AG20443 (cell line): ENCODE measurements around the gene OR4N5.
"Not testable (repeated sequence)": the region's sequence is repeated elsewhere in the genome, so short reads cannot be mapped to it uniquely, and the experiment has no call there.

ENCODE experiments used
- DNase-seq: peaks from one replicate; pipeline ENCODE4 v3.0.0; 2012; ENCODE audit warnings: low spot score, mixed read lengths

Gene OR4N5, protein sequence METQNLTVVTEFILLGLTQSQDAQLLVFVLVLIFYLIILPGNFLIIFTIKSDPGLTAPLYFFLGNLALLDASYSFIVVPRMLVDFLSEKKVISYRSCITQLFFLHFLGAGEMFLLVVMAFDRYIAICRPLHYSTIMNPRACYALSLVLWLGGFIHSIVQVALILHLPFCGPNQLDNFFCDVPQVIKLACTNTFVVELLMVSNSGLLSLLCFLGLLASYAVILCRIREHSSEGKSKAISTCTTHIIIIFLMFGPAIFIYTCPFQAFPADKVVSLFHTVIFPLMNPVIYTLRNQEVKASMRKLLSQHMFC

DNA sequence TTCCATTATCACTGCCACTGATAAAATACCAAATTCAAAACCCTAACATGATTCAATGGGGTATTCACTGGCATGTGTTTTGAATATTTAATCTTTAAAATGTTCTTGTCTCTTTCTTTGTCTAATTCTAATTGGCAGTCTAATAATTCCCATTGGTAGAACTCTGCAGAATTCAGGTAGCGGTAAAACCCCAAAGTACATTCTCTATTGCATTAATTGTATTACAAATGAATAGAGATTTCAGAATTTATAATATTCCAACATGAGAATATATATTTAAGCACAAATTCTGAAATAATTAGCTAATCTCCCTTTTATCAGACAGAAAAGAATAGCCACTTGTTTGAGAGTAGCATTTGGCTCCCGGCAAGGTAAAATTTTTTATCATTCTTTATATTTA is at the start of gene OR4N5:
Gene OR4N5 (plus strand): TSS at position 301 of the 400 bp plus-strand sequence. CDS start 4,916 bp downstream, outside the sequence.
- DNase-seq = no peak

DNA sequence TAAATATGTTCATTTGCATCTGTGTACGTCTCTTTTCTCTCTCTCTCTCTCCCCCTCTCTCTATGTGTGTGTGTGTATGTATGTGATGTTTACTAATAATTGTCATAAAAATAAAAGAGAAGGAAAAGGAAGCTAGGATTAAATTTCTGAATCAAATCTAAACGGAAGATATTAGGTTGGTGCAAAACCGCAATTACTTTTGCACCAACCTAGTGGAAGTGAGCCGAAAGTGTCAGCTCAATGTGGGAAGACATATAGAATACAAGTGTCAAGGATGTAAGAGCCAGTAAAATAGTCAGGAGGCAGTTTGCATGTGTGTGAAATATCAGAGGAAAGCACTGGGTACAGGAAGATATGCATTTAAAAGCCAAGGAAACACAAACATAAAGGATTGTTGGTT is 46.6 kb upstream of the OR4N5 start:
- DNase-seq = no peak

DNA sequence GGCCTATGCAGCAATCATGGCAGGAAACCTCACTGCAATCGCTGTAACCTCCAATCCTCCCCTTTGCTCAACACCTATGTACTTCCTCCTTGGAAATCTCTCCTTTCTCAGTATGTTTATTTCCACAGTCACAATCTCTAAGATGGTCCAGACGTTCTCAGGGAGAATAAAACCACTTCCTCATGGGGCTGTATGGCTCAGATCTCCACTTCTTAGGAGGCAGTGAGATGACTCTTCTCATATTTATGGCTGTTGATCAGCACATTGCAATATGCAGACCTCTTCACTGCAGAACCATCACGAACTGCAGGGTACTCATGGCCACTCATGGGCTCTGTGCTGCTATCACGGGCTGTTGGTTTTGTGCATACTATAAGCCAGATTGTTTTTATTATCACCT is 45.2 kb upstream of the OR4N5 start:
- DNase-seq = no peak

DNA sequence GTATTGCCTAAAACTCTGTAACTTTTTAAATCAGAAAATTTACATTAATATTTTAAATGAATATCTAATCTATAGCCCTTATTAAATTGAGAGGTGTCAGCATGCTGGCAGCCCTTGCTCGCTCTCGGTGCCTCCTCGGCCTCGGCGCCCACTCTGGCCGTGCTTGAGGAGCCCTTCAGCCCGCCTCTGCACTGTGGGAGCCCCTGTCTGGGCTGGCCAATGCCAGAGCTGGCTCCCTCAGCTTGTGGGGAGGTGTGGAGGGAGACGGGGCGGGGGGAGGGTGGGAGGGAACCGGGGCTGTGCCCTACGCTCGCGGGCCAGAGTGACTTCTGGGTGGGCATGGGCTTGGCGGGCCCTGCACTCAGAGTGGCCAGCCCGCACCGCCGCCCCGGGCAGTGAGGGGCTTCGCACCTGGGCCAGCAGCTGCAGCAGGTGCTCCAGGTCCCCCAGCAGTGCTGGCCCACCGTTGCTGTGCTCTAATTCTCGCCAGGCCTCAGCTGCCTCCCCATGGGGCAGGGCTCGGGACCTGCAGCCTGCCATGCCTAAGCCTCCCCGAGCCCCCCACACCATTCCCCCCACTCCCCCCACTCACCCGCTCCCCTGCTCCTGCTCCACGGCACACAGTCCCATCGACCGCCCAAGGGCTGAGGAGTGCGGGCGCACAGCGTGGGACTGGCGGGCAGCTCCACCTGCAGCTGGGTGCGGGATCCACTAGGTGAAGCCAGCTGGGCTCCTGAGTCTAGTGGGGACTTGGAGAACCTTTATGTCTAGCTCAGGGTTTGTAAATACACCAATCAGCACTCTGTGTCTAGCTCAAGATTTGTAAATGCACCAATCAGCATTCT is 39.5 kb upstream of the OR4N5 start:
- not testable (repeated sequence) for DNase-seq

DNA sequence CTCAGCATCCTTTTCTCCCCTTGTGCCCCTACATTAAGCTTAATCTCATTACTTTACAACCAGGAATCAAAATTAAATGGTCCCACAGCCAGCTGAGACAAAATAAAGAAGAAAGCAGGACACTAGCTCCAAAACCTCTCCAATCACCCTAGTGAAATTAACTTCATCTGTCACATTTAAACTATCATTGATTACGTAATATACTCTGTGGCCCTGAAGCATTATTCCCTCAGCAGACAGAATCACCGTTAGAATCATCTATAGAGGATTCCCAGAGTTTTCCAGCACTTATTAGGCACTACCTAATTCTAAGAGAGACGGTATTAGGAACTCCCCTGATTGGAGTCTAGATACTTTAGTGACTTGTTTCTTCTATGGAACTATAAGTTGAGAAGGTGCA is 28.2 kb upstream of the OR4N5 start, which contains the start of gene OR4K17:
Gene OR4K17 (plus strand): TSS at position 302 of the 400 bp plus-strand sequence. CDS start 6,761 bp downstream, outside the sequence.
- DNase-seq = no peak

DNA sequence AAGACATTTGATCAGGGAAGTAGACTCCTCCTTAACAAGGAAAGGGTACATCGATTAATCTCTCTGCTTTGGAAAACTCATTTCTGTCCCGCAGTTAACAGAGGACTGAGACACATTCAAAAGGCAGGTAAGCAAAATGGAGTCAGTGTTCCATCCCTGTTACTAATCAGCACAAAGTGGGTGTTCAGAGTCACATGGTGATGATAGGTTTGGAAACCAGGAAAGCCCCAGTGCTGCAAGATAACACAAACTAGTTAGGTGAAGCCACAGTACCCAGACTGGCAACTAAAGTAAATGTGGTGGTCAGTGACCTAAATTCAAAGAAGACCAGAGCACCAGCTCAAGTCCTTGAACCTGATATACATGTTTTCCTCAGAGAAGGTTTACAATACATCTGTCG is 26.3 kb upstream of the OR4N5 start:
- DNase-seq = no peak

DNA sequence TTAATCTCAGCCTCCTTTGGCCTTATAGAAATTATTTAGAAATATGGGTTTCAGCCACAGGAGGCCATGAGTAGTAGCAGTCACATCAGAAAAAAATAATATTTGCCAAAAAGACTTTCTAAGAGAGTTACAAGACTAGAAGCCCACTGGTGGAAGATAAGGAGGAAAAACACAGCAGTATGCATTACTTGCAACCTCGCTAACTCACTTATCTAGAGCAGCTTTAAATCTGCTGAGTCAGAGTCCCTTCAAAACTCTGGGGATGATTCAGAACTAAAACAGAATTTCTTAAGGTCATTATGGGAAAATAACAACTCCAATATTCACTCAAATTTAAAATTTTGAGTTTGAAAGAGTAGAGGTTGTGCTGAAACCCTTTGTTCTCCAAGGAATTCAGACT is 21.9 kb upstream of the OR4N5 start:
- no peak for DNase-seq

DNA sequence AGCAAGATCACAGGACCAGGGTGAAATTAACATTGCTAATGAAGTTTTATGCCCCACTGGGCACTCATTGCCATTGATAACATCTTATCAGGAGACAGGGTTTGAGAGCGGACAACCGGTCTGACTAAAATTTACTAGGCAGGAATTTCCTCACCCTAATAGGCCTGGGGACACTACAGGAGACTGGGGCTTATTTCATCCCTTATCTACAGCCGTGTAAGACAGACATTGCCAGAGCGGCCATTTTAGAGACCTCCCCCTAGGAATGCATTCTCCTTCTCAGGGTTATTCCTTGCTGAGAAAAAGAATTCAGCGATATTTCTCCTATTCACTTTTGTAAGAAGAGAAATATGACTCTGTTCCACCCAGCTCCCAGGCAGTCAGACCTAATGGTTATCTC is 19.8 kb upstream of the OR4N5 start:
- DNase-seq = no peak

DNA sequence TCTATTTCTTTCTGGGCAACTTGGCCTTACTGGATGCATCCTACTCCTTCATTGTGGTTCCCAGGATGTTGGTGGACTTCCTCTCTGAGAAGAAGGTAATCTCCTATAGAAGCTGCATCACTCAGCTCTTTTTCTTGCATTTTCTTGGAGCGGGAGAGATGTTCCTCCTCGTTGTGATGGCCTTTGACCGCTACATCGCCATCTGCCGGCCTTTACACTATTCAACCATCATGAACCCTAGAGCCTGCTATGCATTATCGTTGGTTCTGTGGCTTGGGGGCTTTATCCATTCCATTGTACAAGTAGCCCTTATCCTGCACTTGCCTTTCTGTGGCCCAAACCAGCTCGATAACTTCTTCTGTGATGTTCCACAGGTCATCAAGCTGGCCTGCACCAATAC is 5.3 kb downstream of the OR4N5 start:
- no peak for DNase-seq

DNA sequence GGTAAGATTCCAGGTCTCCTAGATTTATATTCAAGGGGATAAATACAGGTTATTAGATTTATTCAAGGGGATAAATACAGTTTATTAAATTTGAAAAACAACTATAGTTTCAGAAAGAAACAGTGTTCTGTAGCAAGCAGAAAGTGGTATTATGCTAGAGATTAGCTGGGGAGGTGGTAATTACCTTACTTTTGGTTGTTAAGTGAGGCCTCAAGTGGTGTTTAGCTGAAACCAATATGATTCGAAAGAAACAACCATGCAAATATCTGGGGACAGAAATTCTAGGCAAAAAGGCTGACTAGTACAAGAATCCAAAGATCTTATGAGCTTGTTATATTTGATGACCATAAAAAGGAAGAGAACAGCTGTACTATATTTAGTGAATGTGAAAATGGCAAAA is 6.2 kb downstream of the OR4N5 start:
- DNase-seq = no peak

DNA sequence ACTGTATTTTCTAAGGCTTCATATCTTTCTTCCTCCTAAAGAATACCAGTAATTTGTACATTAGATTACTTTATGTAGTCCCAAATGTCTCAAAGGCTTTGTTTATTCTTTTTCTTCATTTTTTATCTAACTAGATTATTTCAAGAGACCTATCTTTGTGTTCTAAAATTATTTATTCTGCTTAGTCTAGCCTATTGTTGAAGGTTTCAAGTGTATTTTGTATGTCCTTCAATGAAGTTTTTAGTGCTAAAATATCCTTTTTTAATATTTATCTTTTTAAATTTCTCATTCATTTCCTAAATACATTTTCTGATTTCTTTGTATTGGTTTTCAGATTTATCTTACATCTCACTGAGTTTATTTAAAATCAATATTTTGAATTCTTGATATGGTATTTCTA is 25.8 kb downstream of the OR4N5 start:
- no peak for DNase-seq

DNA sequence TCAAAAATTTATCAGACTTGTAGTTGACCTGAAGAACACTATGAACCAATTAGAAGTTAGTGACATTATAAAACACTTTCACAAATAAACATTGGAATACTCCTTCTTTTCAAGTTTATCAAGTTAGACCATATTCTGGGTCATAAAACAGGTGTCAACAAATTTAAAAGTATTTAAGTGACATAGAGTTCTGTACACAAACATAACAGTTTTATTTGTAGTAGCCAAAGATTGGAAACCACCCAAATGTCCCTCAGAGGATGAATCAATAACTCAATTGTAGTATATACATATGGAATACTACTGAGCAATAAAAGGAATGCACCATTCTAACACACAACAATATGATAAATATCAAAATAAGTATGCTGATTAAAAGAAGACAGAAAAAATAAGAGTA is 28.5 kb downstream of the OR4N5 start:
- DNase-seq = no peak

DNA sequence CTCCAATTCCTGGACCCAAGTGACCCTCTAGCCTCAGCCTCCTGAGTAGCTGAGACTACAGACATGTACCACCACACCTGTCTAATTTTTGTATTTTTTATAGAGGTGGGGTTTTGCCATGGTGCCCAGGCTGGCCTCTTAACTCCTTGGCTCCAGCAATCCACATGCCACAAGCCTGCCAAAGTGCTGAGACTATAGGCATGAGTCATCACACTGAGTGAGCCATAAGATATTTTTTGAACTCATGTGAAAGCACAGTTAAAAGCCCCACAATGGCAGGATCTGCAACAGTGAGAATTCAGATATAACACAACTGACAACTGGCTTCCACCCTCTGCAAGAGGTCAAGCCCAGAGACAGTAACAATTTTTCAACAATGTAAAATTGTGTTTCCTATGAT is 31.2 kb downstream of the OR4N5 start:
- not testable (repeated sequence) for DNase-seq

DNA sequence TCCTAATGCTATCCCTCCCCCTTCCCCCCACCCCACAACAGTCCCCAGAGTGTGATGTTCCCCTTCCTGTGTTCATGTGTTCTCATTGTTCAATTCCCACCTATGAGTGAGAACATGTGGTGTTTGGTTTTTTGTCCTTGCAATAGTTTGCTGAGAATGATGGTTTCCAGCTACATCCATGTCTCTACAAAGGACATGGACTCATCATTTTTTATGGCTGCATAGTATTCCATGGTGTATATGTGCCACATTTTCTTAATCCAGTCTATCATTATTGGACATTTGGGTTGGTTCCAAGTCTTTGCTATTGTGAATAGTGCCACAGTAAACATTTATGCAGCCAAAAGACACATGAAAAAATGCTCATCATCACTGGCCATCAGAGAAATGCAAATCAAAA is 35.6 kb downstream of the OR4N5 start:
- not testable (repeated sequence) for DNase-seq

DNA sequence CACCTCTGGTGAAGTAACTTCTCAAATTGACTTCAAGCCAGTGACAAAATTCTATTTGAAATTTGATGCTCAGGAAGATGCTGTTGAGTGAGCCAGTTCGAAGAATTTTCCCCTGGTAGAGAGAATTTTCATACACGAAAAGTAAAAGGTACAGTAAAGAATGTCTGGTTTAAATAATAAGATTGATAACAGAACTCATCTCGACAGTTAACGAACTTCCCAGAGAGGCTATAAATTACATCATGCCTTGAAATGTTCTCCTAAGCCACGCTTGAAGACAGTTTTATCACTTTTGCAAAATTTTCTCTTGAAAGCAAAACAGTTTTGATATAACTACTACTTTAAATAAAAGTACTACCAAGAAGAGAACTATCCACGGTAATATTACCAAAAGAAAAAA is 37.7 kb downstream of the OR4N5 start:
- no peak for DNase-seq

DNA sequence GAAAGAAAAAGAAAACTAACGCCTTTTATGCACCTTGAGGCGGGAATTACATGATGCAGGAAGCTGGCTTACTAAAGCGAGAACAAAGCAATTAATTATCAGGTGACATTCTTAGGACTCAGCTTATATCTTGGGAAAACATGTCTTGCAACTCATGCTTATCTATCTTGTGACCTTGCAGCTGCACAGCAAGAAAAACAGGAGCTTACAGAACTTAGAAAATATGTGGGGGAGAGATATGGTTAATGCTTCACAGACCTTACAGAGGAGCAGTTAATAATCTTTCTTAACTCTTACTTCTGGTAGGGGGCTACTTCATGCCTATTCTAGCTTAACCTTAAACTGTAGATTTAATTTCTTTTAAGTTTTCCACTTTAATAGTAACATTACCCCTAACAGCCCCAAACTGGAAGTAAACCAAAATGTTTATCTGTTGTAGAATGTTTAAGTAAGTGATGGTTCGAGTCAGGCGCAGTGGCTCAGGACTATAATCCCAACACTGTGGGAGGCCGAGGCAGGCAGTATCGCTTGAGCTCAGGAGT is 38.9 kb downstream of the OR4N5 start:
- no peak for DNase-seq

DNA sequence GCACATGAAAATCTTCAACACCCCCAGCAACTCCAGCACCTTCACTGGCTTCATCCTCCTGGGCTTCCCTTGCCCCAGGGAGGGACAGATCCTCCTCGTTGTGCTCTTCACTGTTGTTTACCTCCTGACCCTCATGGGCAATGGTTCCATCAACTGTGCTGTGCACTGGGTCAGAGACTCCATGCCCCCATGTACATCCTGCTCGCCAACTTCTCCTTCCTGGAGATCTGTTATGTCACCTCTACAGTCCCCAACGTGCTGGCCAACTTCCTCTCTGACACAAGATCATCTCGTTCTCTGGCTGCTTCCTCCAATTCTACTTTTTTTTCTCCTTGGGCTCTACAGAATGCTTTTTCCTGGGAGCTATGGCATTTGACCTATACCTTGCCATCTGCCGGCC is 40.6 kb downstream of the OR4N5 start:
- no peak for DNase-seq

DNA sequence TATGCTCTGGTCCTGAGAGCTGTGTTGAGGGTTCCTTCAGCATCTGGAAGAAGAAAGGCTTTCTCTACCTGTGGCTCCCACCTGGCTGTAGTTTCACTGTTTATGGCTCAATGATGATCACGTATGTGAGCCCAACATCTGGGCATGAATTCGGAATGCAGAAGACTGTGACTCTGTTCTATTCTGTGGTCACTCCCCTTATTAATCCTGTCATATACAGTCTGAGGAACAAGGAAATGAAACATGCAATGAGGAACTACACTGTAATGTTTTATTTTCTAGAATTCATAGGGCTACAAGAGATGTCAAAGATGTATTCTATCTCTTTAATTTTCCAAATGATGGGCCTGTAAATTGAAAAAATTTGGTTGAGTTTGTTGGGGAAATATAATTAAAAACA is 41.3 kb downstream of the OR4N5 start:
- DNase-seq = no peak

DNA sequence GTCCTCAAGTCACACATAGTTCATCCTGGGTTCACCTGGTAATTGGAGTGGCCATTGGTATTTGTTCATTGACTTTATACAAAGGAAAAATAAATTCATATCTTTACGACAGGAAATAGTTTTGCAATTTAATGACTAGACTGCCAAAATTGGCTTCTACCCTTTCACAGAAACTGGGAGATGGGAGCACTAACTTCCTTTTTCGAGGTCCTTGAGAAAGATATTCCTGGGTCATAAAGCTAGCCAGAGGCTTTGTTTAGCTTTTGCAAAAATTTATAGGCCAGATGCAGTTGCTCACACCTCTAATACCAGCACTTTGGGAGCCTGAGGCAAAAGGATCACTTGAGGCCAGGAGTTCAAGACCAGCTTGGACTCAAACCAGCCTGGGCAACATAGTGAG is 41.9 kb downstream of the OR4N5 start:
- DNase-seq = no peak

DNA sequence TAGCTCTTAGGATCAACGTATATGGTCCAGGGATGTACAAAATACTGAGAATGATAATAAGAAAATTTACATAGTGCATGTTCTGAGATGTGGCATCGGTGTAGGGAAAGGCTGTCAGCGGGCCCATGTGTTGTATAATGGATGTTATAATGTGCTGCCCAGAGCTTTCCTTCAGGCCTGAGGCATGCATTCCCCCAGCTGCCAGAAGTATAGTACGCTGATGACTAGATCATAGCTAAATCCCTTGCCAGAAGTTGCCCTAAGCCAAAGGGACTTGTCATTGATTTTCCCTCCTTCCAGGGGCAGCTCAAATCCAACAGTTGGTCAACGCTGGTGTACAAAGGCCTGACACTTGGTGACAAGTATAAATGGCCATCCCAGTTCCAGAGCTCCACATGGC is 45.6 kb downstream of the OR4N5 start:
- no peak for DNase-seq

DNA sequence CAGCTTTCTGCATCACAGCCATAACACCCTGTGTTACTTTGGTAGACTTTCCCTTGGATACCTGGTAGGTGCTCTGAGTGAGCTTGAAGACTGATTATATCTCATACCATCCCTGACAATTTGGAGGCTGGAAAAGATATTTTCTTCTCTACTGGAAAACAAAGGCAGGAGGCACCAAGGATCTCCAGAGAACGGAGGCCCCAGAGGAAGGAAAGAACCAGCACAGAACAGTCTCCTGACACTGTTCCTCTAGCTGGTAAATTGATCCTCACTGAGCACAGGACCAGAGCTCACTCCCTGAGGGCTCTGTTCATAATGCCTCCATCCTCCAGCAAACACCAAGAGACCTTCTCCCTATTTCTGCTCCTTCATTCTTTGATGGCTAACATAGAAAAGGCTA is 52.0 kb downstream of the OR4N5 start, which contains the start of gene OR11G2:
Gene OR11G2 (plus strand): TSS at position 301 of the 400 bp plus-strand sequence. CDS start 6,542 bp downstream, outside the sequence.
- no peak for DNase-seq

DNA sequence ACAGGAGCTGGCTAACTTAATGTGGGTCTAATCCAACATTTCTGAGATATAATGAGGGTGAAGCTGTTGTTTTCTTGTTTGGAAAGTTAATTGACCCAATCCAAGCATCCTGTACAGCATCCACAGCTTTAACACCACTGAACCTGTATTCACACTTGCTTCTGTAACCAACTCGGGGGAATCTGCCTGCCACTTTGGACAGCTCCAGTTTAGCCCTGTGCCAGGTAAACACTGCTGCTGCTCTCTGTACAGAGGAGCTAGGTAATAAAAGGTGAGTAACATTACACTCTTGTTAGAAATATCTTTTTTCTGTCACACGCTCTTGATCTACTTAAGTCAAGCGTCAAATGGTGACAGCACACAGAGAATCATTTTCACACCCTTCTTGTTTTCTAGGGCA is 52.8 kb downstream of the OR4N5 start:
- DNase-seq = no peak

DNA sequence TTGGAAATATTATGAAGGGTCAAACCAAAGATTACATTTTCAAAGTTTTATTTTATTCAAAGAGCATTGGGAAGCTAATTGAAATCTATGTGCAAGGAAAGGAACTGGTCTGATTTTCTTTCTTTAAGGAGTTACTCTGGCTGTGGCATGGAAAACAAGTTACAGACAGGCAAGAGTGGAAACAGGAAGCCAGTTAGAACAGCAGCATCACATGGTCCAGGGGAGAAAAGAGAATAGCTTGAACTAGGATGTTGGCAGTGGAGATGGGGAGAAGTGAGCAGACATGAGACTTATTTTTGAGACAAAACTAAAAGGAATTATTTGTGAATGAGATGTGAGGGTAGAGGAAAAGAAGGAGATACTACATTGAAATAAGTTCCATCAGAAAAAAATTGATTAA is 55.5 kb downstream of the OR4N5 start:
- no peak for DNase-seq
